ENCODE results near the gene RIMBP2.

DNA sequence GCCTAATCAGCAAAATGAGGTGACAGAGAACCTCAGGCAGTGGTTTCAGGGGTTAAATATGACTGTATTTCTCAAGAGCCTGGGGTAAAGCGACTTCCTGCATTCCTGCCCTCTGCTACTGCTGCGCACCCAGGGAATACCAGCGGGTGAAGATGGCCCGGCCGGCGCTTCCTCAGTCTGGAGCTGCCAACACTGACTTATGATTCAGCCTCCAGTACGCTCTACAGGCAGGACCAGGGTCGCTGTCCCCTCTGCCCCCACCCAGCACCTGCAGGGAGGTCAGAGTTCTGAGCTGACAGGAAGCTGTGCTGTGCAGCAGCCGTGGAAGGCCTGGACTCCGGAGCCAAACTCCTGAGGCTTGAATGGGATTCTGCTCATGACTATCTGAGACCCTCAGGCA, 250.5 kb downstream of the RIMBP2 start:
- TF ChIP-seq CTCF (IDR thresholded peaks at IDR 0.05) (no peak), POLR2A (IDR thresholded peaks at IDR 0.05) (no peak), POLR2AphosphoS5 (IDR thresholded peaks at IDR 0.05; ENCODE audit: insufficient read depth in 1 of 2, low read depth in 1 of 2) (no peak)

Measured in vagina (tissue), 2 donors.